DND-41 (cell line): ENCODE measurements around the gene CNTRL.

Experiments used
- CTCF ChIP-seq: IDR thresholded peaks from 2 replicates; pipeline ENCODE4 v1.5.1; 2012; ENCODE audit warnings: borderline replicate concordance, low read length, moderate library complexity, mild to moderate bottlenecking; ENCODE audit not compliant: poor library complexity, severe bottlenecking; ENCODE audit errors: extremely low read depth
- EZH2 ChIP-seq: IDR thresholded peaks from 3 replicates; pipeline ENCODE4 v1.6.1; 2012; ENCODE audit warnings: borderline replicate concordance, low read depth, mild to moderate bottlenecking, moderate library complexity, low read length, inconsistent platforms; ENCODE audit not compliant: severe bottlenecking

DNA sequence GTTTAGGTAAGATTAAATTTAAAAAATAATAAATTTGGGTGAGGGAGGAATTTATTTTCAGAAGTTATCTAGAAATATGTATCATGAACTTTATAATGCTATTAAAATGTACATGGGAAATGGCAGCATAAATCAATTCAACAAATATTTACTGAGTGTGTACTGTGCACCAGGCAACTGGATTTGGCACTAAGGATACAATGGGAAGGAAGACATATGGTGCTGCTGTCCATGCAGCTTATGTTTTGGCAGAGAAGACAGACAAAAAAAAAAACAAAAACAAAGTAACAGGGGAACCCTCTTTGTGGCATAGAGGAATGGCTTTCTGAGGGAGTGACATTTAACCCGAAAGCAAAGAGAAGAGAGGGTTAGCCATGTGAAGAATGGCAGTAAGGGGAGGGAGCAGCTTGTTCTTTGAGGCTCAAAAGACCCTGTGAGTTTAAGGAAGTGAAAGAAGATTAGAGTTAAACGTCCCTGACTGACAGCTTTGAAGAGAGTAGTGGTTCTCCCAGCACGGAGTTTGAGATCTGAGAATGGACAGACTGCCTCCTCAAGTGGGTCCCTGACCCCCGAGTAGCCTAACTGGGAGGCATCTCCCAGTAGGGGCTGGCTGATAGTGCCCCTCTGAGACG is 23.9 kb downstream of the CNTRL start:
- no peak for TF ChIP-seq CTCF
- no peak for TF ChIP-seq EZH2
